HEK293T (cell line): ENCODE data around the gene TMCO4.

Experiments
- ARNT ChIP-seq: fragments of 450-650 bp; IDR thresholded peaks from 2 replicates; pipeline ENCODE4 v1.6.1; 2017; ENCODE audit warnings: mild to moderate bottlenecking
- BHLHE40 ChIP-seq: fragments of 450-650 bp; IDR thresholded peaks from 2 replicates; pipeline ENCODE4 v1.6.1; 2016; ENCODE audit warnings: mild to moderate bottlenecking, moderate library complexity, borderline replicate concordance
- ELF4 ChIP-seq: fragments of 450-650 bp; IDR thresholded peaks from 2 replicates; pipeline ENCODE4 v1.6.1; 2017; ENCODE audit warnings: antibody characterized with exemption
- FOXA1 ChIP-seq: fragments of 450-650 bp; IDR thresholded peaks from 2 replicates; pipeline ENCODE4 v1.6.1; 2016; ENCODE audit warnings: mild to moderate bottlenecking
- FOXK2 ChIP-seq: fragments of 450-650 bp; IDR thresholded peaks from 2 replicates; pipeline ENCODE4 v1.6.1; 2016; ENCODE audit warnings: mild to moderate bottlenecking
- FOXM1 ChIP-seq: fragments of 450-650 bp; IDR thresholded peaks from 2 replicates; pipeline ENCODE4 v1.6.1; 2017; ENCODE audit warnings: mild to moderate bottlenecking, borderline replicate concordance
- HDGF ChIP-seq: fragments of 450-650 bp; IDR thresholded peaks from 2 replicates; pipeline ENCODE4 v1.6.1; 2017; ENCODE audit warnings: antibody characterized with exemption, borderline replicate concordance
- L3MBTL2 ChIP-seq: fragments of 450-650 bp; conservative IDR thresholded peaks from 2 replicates; pipeline ENCODE4 v1.6.1; 2016; ENCODE audit warnings: mild to moderate bottlenecking
- LEF1 ChIP-seq: fragments of 450-650 bp; IDR thresholded peaks from 2 replicates; pipeline ENCODE4 v1.6.1; 2017; ENCODE audit warnings: mild to moderate bottlenecking, borderline replicate concordance
- NFRKB ChIP-seq: fragments of 450-650 bp; IDR thresholded peaks from 2 replicates; pipeline ENCODE4 v1.6.1; 2016; ENCODE audit warnings: mild to moderate bottlenecking, moderate library complexity
- PKNOX1 ChIP-seq: fragments of 450-650 bp; IDR thresholded peaks from 2 replicates; pipeline ENCODE4 v1.6.1; 2016
- SP1 ChIP-seq: fragments of 450-650 bp; IDR thresholded peaks from 2 replicates; pipeline ENCODE4 v1.6.1; 2017
- SUZ12 ChIP-seq: fragments of 450-650 bp; IDR thresholded peaks from 2 replicates; pipeline ENCODE4 v1.6.1; 2016; ENCODE audit warnings: mild to moderate bottlenecking
- TARDBP ChIP-seq: fragments of 450-650 bp; IDR thresholded peaks from 2 replicates; pipeline ENCODE4 v1.6.1; 2016

GRCh38 chr1:19723874-19724273 lies 75.8 kb downstream of the TMCO4 start:
- no peak for TF ChIP-seq SUZ12
- TF ChIP-seq TARDBP = no peak
- no peak for TF ChIP-seq SP1
- no peak for TF ChIP-seq PKNOX1
- no peak for TF ChIP-seq FOXA1
- TF ChIP-seq ELF4 = no peak
- TF ChIP-seq LEF1 = no peak
- TF ChIP-seq FOXM1 = no peak
- no peak for TF ChIP-seq BHLHE40
- no peak for TF ChIP-seq NFRKB
- no peak for TF ChIP-seq HDGF
- no peak for TF ChIP-seq L3MBTL2
- no peak for TF ChIP-seq ARNT
- TF ChIP-seq FOXK2 = no peak
